H9 (cell line): ENCODE data around the gene HSD17B2. TPM values are rescaled to one million over a fixed set of nuclear protein-coding genes. Genes with fewer than 3 reads are reported as not detected.

ENCODE experiments used
- DNase-seq: peaks from one replicate; pipeline ENCODE4 v3.0.0-alpha.2; 2017
- H2AFZ ChIP-seq: one replicate; pipeline ENCODE4 v1.6.1; 2013; ENCODE audit warnings: mild to moderate bottlenecking, low read length, control low read depth, moderate library complexity
- H2AK5ac ChIP-seq: 2 replicates; pipeline ENCODE4 v1.6.1; 2013; ENCODE audit warnings: low read length, control low read depth, mixed read lengths; ENCODE audit not compliant: insufficient read length
- H2BK120ac ChIP-seq: one replicate; pipeline ENCODE4 v1.6.1; 2013; ENCODE audit warnings: low read depth, mild to moderate bottlenecking, low read length, control low read depth, inconsistent platforms; ENCODE audit not compliant: poor library complexity, severe bottlenecking
- H2BK12ac ChIP-seq: 2 replicates; pipeline ENCODE4 v1.6.1; 2013; ENCODE audit warnings: low read length, control low read depth, mixed read lengths, low read depth; ENCODE audit not compliant: insufficient read length
- H2BK15ac ChIP-seq: 2 replicates; pipeline ENCODE4 v1.6.1; 2013; ENCODE audit warnings: low read depth, low read length, control low read depth
- H2BK20ac ChIP-seq: one replicate; pipeline ENCODE4 v1.6.1; 2013; ENCODE audit warnings: low read depth, mild to moderate bottlenecking, low read length, control low read depth, inconsistent platforms; ENCODE audit not compliant: poor library complexity, severe bottlenecking
- H2BK5ac ChIP-seq: 2 replicates; pipeline ENCODE4 v1.6.1; 2013; ENCODE audit warnings: low read length, control low read depth, mixed read lengths; ENCODE audit not compliant: insufficient read length
- H3K14ac ChIP-seq: 2 replicates; pipeline ENCODE4 v1.6.1; 2013; ENCODE audit warnings: low read length, control low read depth; ENCODE audit not compliant: insufficient read depth
- H3K18ac ChIP-seq: 2 replicates; pipeline ENCODE4 v1.6.1; 2013; ENCODE audit warnings: low read depth, mild to moderate bottlenecking, mixed read lengths, low read length, control low read depth; ENCODE audit not compliant: insufficient read length
- H3K23ac ChIP-seq: 2 replicates; pipeline ENCODE4 v1.6.1; 2013; ENCODE audit warnings: low read length, control low read depth, mixed read lengths, low read depth; ENCODE audit not compliant: insufficient read length
- H3K23me2 ChIP-seq: 2 replicates; pipeline ENCODE4 v1.6.1; 2013; ENCODE audit warnings: low read depth, mild to moderate bottlenecking, mixed read lengths, low read length, control low read depth; ENCODE audit not compliant: insufficient read length, poor library complexity, severe bottlenecking
- H3K27ac ChIP-seq: 2 replicates; pipeline ENCODE4 v1.5.1; 2013; ENCODE audit warnings: low read length, control low read depth, mixed read lengths, low read depth; ENCODE audit not compliant: insufficient read length
- H3K27me3 ChIP-seq: 2 replicates; pipeline ENCODE4 v1.6.1; 2013; ENCODE audit warnings: low read length, control low read depth, inconsistent platforms; ENCODE audit not compliant: insufficient read depth
- H3K4ac ChIP-seq: 2 replicates; pipeline ENCODE4 v1.6.1; 2013; ENCODE audit warnings: low read depth, mild to moderate bottlenecking, control low read depth, inconsistent platforms, low read length, moderate library complexity
- H3K4me1 ChIP-seq: 2 replicates; pipeline ENCODE4 v1.6.1; 2013; ENCODE audit warnings: low read length, control low read depth, inconsistent platforms; ENCODE audit not compliant: insufficient read depth
- H3K4me2 ChIP-seq: 2 replicates; pipeline ENCODE4 v1.6.1; 2013; ENCODE audit warnings: low read length, control low read depth, mixed read lengths; ENCODE audit not compliant: insufficient read length, insufficient read depth
- H3K56ac ChIP-seq: 2 replicates; pipeline ENCODE4 v1.6.1; 2013; ENCODE audit warnings: low read depth, mild to moderate bottlenecking, mixed read lengths, low read length, control low read depth; ENCODE audit not compliant: insufficient read length
- H3K79me1 ChIP-seq: 2 replicates; pipeline ENCODE4 v1.6.1; 2013; ENCODE audit warnings: low read depth, mild to moderate bottlenecking, moderate library complexity, low read length, control low read depth, inconsistent platforms; ENCODE audit not compliant: insufficient read depth, poor library complexity, severe bottlenecking
- H3K79me2 ChIP-seq: 2 replicates; pipeline ENCODE4 v1.6.1; 2013; ENCODE audit warnings: low read length, control low read depth, inconsistent platforms; ENCODE audit not compliant: insufficient read depth
- H3K9ac ChIP-seq: 2 replicates; pipeline ENCODE4 v1.6.1; 2013; ENCODE audit warnings: low read length, control low read depth, mixed read lengths; ENCODE audit not compliant: insufficient read length; ENCODE audit errors: extremely low read depth
- H3K9me3 ChIP-seq: one replicate; pipeline ENCODE4 v1.6.1; 2013; ENCODE audit warnings: low read depth, low read length, inconsistent platforms; ENCODE audit not compliant: control insufficient read depth
- H3T11ph ChIP-seq: one replicate; pipeline ENCODE4 v1.6.1; 2013; ENCODE audit warnings: mild to moderate bottlenecking, low read length, control low read depth, inconsistent platforms
- H4K20me1 ChIP-seq: one replicate; pipeline ENCODE4 v1.6.1; 2013; ENCODE audit not compliant: control insufficient read depth, insufficient read length, insufficient read depth
- H4K5ac ChIP-seq: 2 replicates; pipeline ENCODE4 v1.6.1; 2013; ENCODE audit warnings: low read depth, mild to moderate bottlenecking, mixed read lengths, low read length, control low read depth; ENCODE audit not compliant: insufficient read length
- H4K8ac ChIP-seq: replicated peaks from 2 replicates; pipeline ENCODE4 v1.6.1; 2013; ENCODE audit warnings: low read length, control low read depth, mixed read lengths, low read depth; ENCODE audit not compliant: insufficient read length
- H4K91ac ChIP-seq: 2 replicates; pipeline ENCODE4 v1.6.1; 2013; ENCODE audit warnings: low read depth, mild to moderate bottlenecking, moderate library complexity, mixed read lengths, low read length, control low read depth; ENCODE audit not compliant: insufficient read length
- H3K27ac Mint-ChIP-seq, 3 experiments: 2 replicates in 2 of 3; 3 replicates in 1 of 3; pipeline ENCODE4 v1.8.0; 2020 to 2021; ENCODE audit warnings: mixed read lengths in 3 of 3, mild to moderate bottlenecking in 1 of 3, moderate library complexity in 1 of 3
- H3K27me3 Mint-ChIP-seq: 2 replicates; pipeline ENCODE4 v1.8.0; 2021; ENCODE audit warnings: low read depth, mild to moderate bottlenecking, moderate library complexity, mixed read lengths
- H3K36me3 Mint-ChIP-seq, 3 experiments: 2 replicates in 2 of 3; 3 replicates in 1 of 3; pipeline ENCODE4 v1.8.0; 2020 to 2021; ENCODE audit warnings: low read depth in 3 of 3, mixed read lengths in 3 of 3; ENCODE audit not compliant: insufficient read depth in 1 of 3
- H3K4me1 Mint-ChIP-seq, 2 experiments: 2 replicates each; pipeline ENCODE4 v1.8.0; 2020; ENCODE audit warnings: mixed read lengths in 2 of 2
- H3K4me3 Mint-ChIP-seq, 2 experiments: 2 replicates in 1 of 2; 3 replicates in 1 of 2; pipeline ENCODE4 v1.8.0; 2020 to 2021; ENCODE audit warnings: mild to moderate bottlenecking in 2 of 2, mixed read lengths in 2 of 2, moderate library complexity in 1 of 2
- H3K9me3 Mint-ChIP-seq, 2 experiments: 2 replicates in 1 of 2; 3 replicates in 1 of 2; pipeline ENCODE4 v1.8.0; 2020; ENCODE audit warnings: mild to moderate bottlenecking in 2 of 2, mixed read lengths in 2 of 2, moderate library complexity in 1 of 2
- CTCF ChIP-seq: fragments of 200-600 bp; sonication (generic); conservative IDR thresholded peaks from 3 replicates; pipeline ENCODE4 v1.8.0; 2021; ENCODE audit warnings: antibody characterized with exemption, mild to moderate bottlenecking
- WGBS: extraction: QIAGEN DNeasy Blood & Tissue Kit; methylation state at CpG from one replicate; pipeline ENCODE4 v1.1.7; 2013; ENCODE audit warnings: missing lambda C conversion rate, low lambda C conversion rate, mixed read lengths; ENCODE audit not compliant: insufficient read length; ENCODE audit errors: extremely low coverage; 5-methylcytosine and 5-hydroxymethylcytosine counted together
- total RNA-seq: library from RNA; stranded (reverse); gene quantifications from 2 replicates; pipeline ENCODE4 v1.2.1, GENCODE V29; 2021

Gene HSD17B2
- total RNA-seq, 1 experiment from 2014 or later, result not detected

GRCh38 chr16:82040296-82040695 lies 5.2 kb downstream of the HSD17B2 start:
- H3K23ac ChIP-seq, result no peak overlapping the region
- no peak overlapping the region for H2BK12ac ChIP-seq
- H3K18ac ChIP-seq, result no peak overlapping the region
- no peak overlapping the region for H3K9ac ChIP-seq
- H3K9me3 Mint-ChIP-seq, result no peaks in the 10 kb centered on the region
- H3K27me3 ChIP-seq, result no peaks in the 10 kb centered on the region
- H3K9me3 ChIP-seq, result no peaks in the 10 kb centered on the region
- H3K27ac ChIP-seq, result no peak overlapping the region
- H2BK20ac ChIP-seq, result no peak overlapping the region
- no peak overlapping the region for H3K4me2 ChIP-seq
- H2AK5ac ChIP-seq, result no peak overlapping the region
- H4K20me1 ChIP-seq, result no peaks in the 10 kb centered on the region
- no peak overlapping the region for H2AFZ ChIP-seq
- no peaks in the 10 kb centered on the region for H3K79me2 ChIP-seq
- H3K14ac ChIP-seq, result no peak overlapping the region
- H3K27ac Mint-ChIP-seq, result no peak overlapping the region
- no peak overlapping the region for H3K56ac ChIP-seq
- no CpG with 5 or more reads among the region's 3 CpGs for WGBS
- H3T11ph ChIP-seq, result no peak overlapping the region
- H4K5ac ChIP-seq, result no peak overlapping the region
- H4K8ac ChIP-seq, result no peak overlapping the region
- H2BK15ac ChIP-seq, result no peak overlapping the region
- H3K36me3 Mint-ChIP-seq, result no peaks in the 10 kb centered on the region
- H2BK120ac ChIP-seq, result no peak overlapping the region
- H3K4me3 Mint-ChIP-seq, result no peak overlapping the region
- H3K27me3 Mint-ChIP-seq, result peaks cover 4% of the 10 kb centered on the region; the same call in 1 of the 2 replicates
- H3K4ac ChIP-seq, result no peak overlapping the region
- no peak for DNase-seq
- no peak overlapping the region for H2BK5ac ChIP-seq
- no peaks in the 10 kb centered on the region for H3K79me1 ChIP-seq
- TF ChIP-seq CTCF, result no peak
- no peak overlapping the region for H4K91ac ChIP-seq
- H3K23me2 ChIP-seq, result no peaks in the 10 kb centered on the region
- peaks cover 9 to 11% of the 10 kb centered on the region in 2 experiments for H3K4me1 Mint-ChIP-seq
- H3K4me1 ChIP-seq, result peaks cover 4% of the 10 kb centered on the region; the same call in 1 of the 2 replicates
